BJ (cell line): Measurements from ENCODE around the gene TTLL10. TPM values are rescaled to one million over a fixed set of nuclear protein-coding genes. Genes with fewer than 3 reads are reported as not detected.

Experiments used
- CTCF ChIA-PET: fragments of 350-600 bp; formaldehyde crosslinking; extraction: SDS; loops from one replicate; lab custom pipeline; 2021; ENCODE audit warnings: antibody characterized with exemption, inconsistent platforms; lab: Yijun Ruan, JAX
- POLR2A ChIA-PET: fragments of 300-600 bp; sonication (Branson Sonifier 250); formaldehyde crosslinking; extraction: SDS; loops from one replicate; lab custom pipeline; 2021; ENCODE audit warnings: antibody characterized with exemption; lab: Charles Lee
- DNase-seq: peaks from one replicate; pipeline ENCODE4 v3.0.0-alpha.2; 2011; ENCODE audit warnings: low read depth
- H3K27me3 ChIP-seq: 2 replicates; pipeline ENCODE4 v1.6.0; 2011; ENCODE audit warnings: low read length; ENCODE audit not compliant: control insufficient read depth, insufficient read depth
- H3K36me3 ChIP-seq: 2 replicates; pipeline ENCODE4 v1.5.1; 2011; ENCODE audit warnings: low read length; ENCODE audit not compliant: control insufficient read depth, insufficient read depth
- H3K4me3 ChIP-seq: 2 replicates; pipeline ENCODE4 v1.5.1; 2011; ENCODE audit warnings: low read depth, mild to moderate bottlenecking, control low read depth, low read length
- polyA plus RNA-seq: library from polyadenylated mRNA; depleted of rRNA; stranded (reverse); fragments of >200 nt; gene quantifications from 2 replicates; pipeline ENCODE4 v1.2.3, GENCODE V29; 2011
- TF ChIP-seq, protein P1 (sequence below): IDR thresholded peaks from 2 replicates; pipeline ENCODE4 v1.5.1; 2011; ENCODE audit warnings: low read depth, mild to moderate bottlenecking, control low read depth, inconsistent platforms, low read length, moderate library complexity; ENCODE audit not compliant: insufficient read depth

The TTLL10 gene
- polyA plus RNA-seq, 1 experiment, result not detected

DNA sequence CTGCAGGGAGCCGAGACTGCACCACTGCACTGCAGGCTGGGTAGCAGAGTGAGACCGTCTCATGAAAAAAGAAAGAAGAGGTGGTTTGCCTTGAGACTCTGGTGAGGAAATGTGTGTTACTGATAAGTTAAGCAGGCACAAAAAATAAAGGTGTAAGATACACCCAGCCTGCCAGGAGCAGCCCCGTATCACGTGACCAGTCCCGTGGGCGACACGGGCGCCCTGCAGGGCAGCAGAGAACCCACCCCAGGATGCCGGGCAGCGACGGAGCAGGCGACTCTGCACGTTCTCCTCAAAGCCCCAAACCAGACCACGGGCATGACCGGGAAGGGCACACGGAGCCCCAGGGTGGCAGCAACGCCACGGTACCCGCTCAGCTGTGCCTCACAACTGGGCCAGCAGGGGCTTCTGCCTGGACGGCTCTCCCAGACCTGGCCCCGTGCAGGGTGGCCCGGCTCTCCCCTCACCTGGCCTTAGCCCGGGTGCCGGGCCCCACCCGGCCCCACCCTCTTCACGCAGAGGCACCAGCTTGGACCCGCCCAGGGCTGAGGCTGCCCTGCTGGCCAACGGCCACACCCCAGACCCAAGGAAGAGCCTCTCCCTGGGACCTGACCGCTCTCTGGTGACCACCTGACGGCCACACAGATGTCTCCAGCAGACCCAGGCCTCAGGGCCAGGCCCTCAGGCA is 48.4 kb downstream of the TTLL10 start:
- H3K4me3 ChIP-seq, result no peak overlapping the region
- no peak for DNase-seq
- H3K27me3 ChIP-seq, result no peaks in the 10 kb centered on the region
- H3K36me3 ChIP-seq, result peaks cover 47% of the 10 kb centered on the region
- CTCF ChIA-PET, result no interaction called here
- POLR2A ChIA-PET, result no interaction called here
- TF ChIP-seq, protein P1, sequence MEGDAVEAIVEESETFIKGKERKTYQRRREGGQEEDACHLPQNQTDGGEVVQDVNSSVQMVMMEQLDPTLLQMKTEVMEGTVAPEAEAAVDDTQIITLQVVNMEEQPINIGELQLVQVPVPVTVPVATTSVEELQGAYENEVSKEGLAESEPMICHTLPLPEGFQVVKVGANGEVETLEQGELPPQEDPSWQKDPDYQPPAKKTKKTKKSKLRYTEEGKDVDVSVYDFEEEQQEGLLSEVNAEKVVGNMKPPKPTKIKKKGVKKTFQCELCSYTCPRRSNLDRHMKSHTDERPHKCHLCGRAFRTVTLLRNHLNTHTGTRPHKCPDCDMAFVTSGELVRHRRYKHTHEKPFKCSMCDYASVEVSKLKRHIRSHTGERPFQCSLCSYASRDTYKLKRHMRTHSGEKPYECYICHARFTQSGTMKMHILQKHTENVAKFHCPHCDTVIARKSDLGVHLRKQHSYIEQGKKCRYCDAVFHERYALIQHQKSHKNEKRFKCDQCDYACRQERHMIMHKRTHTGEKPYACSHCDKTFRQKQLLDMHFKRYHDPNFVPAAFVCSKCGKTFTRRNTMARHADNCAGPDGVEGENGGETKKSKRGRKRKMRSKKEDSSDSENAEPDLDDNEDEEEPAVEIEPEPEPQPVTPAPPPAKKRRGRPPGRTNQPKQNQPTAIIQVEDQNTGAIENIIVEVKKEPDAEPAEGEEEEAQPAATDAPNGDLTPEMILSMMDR, result no peak

DNA sequence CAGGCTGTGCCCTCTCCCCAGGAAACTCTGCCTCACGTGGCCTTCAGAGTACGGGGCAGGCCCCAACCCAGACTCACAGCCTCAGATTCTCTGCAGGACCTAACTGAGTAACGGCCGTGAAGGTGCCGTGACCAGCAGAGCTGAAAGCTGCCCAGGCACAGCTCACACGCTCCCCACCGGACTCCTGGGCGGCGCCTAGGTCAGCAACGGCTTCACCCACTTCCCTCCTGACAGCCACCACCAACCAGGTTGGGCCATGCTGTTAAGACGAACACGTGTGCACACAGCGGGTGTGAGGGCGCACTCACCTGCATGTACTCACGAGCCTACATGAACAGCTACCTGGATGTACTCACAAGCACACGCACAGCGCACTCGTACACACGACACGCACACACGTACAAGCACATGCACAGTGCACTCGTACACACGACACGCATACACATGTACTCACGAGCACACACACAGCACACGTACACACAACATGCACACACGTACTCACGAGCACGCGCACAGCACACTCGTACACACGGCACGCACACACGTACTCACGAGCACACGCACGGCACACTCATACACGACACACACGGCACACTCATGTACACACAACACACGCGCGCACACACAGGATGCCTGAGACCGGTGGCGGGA is 49.0 kb downstream of the TTLL10 start:
- ChIA-PET CTCF (no interaction called here), POLR2A (no interaction called here)
- no peaks in the 10 kb centered on the region for H3K27me3 ChIP-seq
- H3K4me3 ChIP-seq, result no peak overlapping the region
- no peak for DNase-seq
- TF ChIP-seq, protein P1, result no peak
- peaks cover 50% of the 10 kb centered on the region for H3K36me3 ChIP-seq

DNA sequence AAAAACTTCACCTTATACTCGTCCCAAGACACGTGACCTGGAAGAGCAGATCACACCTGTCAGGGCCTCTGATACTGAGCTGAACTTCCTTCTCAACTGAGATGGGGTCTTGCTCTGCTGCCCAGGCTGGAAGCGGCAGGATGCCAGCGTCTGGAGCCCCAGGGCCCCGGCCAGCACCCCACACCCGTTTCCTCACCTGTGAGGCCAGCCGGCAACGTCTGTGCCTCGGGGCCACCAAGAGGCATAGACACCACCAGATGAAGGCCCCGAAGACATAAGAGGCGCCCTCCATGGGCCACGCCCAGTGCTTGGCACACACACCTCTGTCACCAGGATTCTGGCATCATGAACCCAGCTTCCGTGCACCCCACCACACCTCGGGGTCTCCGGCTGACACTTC is 49.6 kb downstream of the TTLL10 start:
- Histone ChIP-seq H3K4me3 (no peak overlapping the region), H3K36me3 (peaks cover 54% of the 10 kb centered on the region), H3K27me3 (no peaks in the 10 kb centered on the region)
- CTCF ChIA-PET, result no interaction called here
- TF ChIP-seq, protein P1, result no peak
- no peak for DNase-seq
- POLR2A ChIA-PET, result no interaction called here

GRCh38 chr1:1223891-1224290 is 50.2 kb downstream of the TTLL10 start:
- TF ChIP-seq, protein P1, result no peak
- Histone ChIP-seq H3K27me3 (no peaks in the 10 kb centered on the region), H3K36me3 (peaks cover 57% of the 10 kb centered on the region), H3K4me3 (no peak overlapping the region)
- DNase-seq, result no peak
- ChIA-PET POLR2A (no interaction called here), CTCF (interaction anchor here (1.7 kb wide), 1 partner anchor 101 kb away, joined by 4 read pairs; no protein-coding TSS in a partner anchor)

DNA sequence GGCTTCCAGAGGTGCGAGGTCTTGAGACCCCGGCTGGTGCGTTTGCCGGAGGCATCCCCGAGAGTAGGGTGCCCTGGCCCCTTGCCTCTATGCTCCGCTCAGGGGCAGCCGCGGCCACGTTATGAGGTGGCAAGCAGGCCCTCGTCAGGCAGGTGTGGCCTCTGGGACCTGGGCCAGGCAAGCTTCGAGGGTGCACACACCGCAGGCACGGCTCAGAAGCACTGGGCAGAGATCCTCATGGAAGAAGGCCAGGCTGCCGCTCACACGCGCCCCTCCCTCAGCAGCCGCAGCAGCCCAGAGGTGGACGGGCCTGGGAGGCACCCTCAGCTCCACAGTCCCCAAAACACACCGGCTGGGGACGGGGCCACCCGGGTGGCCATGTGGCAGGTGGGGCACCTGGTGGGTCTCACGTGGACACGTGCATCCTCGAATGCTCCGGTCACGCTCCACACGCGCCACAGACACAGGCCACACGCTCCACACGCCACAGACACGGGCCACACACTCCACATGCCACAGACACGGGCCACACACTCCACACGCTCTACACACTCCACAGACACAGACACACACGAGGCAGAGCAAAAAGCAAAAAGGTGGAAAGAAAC is 51.7 kb downstream of the TTLL10 start:
- TF ChIP-seq, protein P1, result no peak
- POLR2A ChIA-PET, result no interaction called here
- H3K36me3 ChIP-seq, result peaks cover 49% of the 10 kb centered on the region

More for the DNA sequence above, 51.7 kb downstream of the TTLL10 start:
- no peak for DNase-seq
- CTCF ChIA-PET, result interaction anchor here (1.0 to 1.7 kb wide), 2 partner anchors 8 to 103 kb away, joined by 3 to 4 read pairs; no protein-coding TSS in a partner anchor
- no peaks in the 10 kb centered on the region for H3K27me3 ChIP-seq
- H3K4me3 ChIP-seq, result no peak overlapping the region
